ENCODE measurements around the gene PRTN3. TPM values are rescaled to one million over a fixed set of nuclear protein-coding genes. Genes with fewer than 3 reads are reported as not detected.

Gene PRTN3
- total RNA-seq, 1 experiment from 2014 or later, result 2.7 TPM

- no peak overlapping the region for H3K9ac ChIP-seq (ENCODE audit: low read length)
- ATAC-seq (no peak; the same call in 1 of the 2 replicates), DNase-seq (ENCODE audit: low read depth, low spot score) (no peak)
- no peak overlapping the region for H3K4me2 ChIP-seq (ENCODE audit: low read length)
- POLR2A ChIA-PET, result no interaction called here
- TF ChIP-seq POLR2AphosphoS5 (IDR thresholded peaks at IDR 0.05; ENCODE audit: low read depth, low read length) (no peak), SRF (IDR thresholded peaks at IDR 0.05; ENCODE audit: low read depth) (no peak), ZBTB33 (IDR thresholded peaks at IDR 0.05; ENCODE audit: extremely low read depth, insufficient replicate concordance, low read length) (no peak), ELF1 (IDR thresholded peaks at IDR 0.05; ENCODE audit: borderline replicate concordance, low read depth) (no peak), EZH2phosphoT487 (IDR thresholded peaks at IDR 0.05; ENCODE audit: borderline replicate concordance) (no peak), MAX (IDR thresholded peaks at IDR 0.05) (no peak), EGR1 (IDR thresholded peaks at IDR 0.05; ENCODE audit: low read depth) (no peak), RAD21 (IDR thresholded peaks at IDR 0.05; ENCODE audit: low read depth) (no peak), EZH2 (IDR thresholded peaks at IDR 0.05) (no peak), TCF7L2 (IDR thresholded peaks at IDR 0.05; ENCODE audit: borderline replicate concordance, extremely low read depth, insufficient read depth, insufficient read length) (no peak), REST (IDR thresholded peaks at IDR 0.05; ENCODE audit: low read depth) (no peak), FOSL1 (IDR thresholded peaks at IDR 0.05; ENCODE audit: low read depth) (no peak), SP1 (IDR thresholded peaks at IDR 0.05; ENCODE audit: low read depth) (no peak), CEBPB (IDR thresholded peaks at IDR 0.05; ENCODE audit: low read depth) (no peak), CTCF (IDR thresholded peaks at IDR 0.05 in 2 of 3, conservative IDR thresholded peaks at IDR 0.05 in 1 of 3; ENCODE audit: borderline replicate concordance in 1 of 3, insufficient read depth in 1 of 3, low read depth in 2 of 3, low read length in 2 of 3) (no peak), JUND (IDR thresholded peaks at IDR 0.05) (no peak)
- RAD21 ChIA-PET (ENCODE audit: low non-redundant PET in 1 of 2, low total read pairs in 2 of 2, uncharacterized antibody in 2 of 2, unreplicated experiment in 2 of 2), result no interaction called here
- no peaks in the 10 kb centered on the region for H3K4me1 ChIP-seq (ENCODE audit: control insufficient read depth in 1 of 2, insufficient read depth in 2 of 2, low read length in 2 of 2)
- no peaks in the 10 kb centered on the region for H3K9me2 ChIP-seq (ENCODE audit: insufficient read depth)
- H2AFZ ChIP-seq (ENCODE audit: low read depth, low read length, poor library complexity, severe bottlenecking), result no peak overlapping the region
- H4K20me1 ChIP-seq (ENCODE audit: insufficient read depth), result peaks cover 8% of the 10 kb centered on the region; the same call in 1 of the 2 replicates
- BruUV-seq (replicated peaks), result no TSS peak
- H3K4me3 ChIP-seq (replicated peaks in 1 of 2; ENCODE audit: low read depth in 1 of 2, low read length in 2 of 2), result no peak overlapping the region
- H3K9me3 ChIP-seq (ENCODE audit: control insufficient read depth in 1 of 2, insufficient read depth in 1 of 2, low read depth in 1 of 2, low read length in 2 of 2), result no peaks in the 10 kb centered on the region
- intact Hi-C loops (cut with micrococcal nuclease), result no loop called here
- peaks cover 37% of the 10 kb centered on the region for H3K79me2 ChIP-seq (ENCODE audit: insufficient read depth, low read length)
- CTCF ChIA-PET, result no interaction called here
- H3K27me3 ChIP-seq (ENCODE audit: insufficient read depth, low read length), result no peaks in the 10 kb centered on the region
- no peak overlapping the region for H3K27ac ChIP-seq (ENCODE audit: low read depth, low read length)
- H3K36me3 ChIP-seq (ENCODE audit: control insufficient read depth in 1 of 2, insufficient read depth in 2 of 2, low read length in 2 of 2), result peaks cover 26 to 35% of the 10 kb centered on the region in 2 experiments; a peak in 3 of 4 replicates
These were observed 28.0 kb upstream of the PRTN3 start for GRCh38 chr19:812747-813218.

All from HCT116 (cell line).